HL-60 (cell line): ENCODE results near the gene PDLIM5.
"Not testable (repeated sequence)": the region's sequence is repeated elsewhere in the genome, so short reads cannot be mapped to it uniquely, and the experiment has no call there.

Experiments
- GABPA ChIP-seq: IDR thresholded peaks from 2 replicates; pipeline ENCODE4 v1.6.1; 2012; ENCODE audit warnings: low read depth
- POLR2AphosphoS5 ChIP-seq: IDR thresholded peaks from 2 replicates; pipeline ENCODE4 v1.6.1; 2012; ENCODE audit warnings: low read depth
- TF ChIP-seq, protein P1 (sequence below): IDR thresholded peaks from one replicate; pipeline ENCODE4 v1.5.1; 2011; ENCODE audit warnings: low read length, control low read depth, inconsistent platforms; ENCODE audit not compliant: insufficient read depth
- TF ChIP-seq, protein P2 (sequence below): IDR thresholded peaks from 2 replicates; pipeline ENCODE4 v1.6.1; 2012; ENCODE audit warnings: low read depth; ENCODE audit not compliant: insufficient replicate concordance

DNA sequence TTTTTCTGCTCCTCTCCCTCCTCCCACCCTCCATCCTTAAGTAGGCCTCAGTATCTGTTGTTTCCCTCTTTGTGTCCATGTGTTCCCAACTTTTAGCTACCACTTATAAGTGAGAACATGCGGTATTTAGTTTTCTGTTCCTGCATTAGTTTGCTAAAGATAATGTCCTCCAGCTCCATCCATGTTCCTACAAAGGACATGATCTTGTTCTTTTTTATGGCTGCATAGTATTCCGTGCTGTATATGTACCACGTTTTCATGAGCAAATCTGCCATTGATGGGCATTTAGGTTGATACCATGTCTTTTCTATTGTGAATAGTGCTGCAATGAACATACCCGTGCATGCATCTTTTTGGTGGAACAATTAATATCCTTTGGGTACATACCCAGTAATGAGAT, 49.3 kb upstream of the PDLIM5 start:
- TF ChIP-seq, protein P1, sequence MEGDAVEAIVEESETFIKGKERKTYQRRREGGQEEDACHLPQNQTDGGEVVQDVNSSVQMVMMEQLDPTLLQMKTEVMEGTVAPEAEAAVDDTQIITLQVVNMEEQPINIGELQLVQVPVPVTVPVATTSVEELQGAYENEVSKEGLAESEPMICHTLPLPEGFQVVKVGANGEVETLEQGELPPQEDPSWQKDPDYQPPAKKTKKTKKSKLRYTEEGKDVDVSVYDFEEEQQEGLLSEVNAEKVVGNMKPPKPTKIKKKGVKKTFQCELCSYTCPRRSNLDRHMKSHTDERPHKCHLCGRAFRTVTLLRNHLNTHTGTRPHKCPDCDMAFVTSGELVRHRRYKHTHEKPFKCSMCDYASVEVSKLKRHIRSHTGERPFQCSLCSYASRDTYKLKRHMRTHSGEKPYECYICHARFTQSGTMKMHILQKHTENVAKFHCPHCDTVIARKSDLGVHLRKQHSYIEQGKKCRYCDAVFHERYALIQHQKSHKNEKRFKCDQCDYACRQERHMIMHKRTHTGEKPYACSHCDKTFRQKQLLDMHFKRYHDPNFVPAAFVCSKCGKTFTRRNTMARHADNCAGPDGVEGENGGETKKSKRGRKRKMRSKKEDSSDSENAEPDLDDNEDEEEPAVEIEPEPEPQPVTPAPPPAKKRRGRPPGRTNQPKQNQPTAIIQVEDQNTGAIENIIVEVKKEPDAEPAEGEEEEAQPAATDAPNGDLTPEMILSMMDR, result not testable (repeated sequence)
- not testable (repeated sequence) for TF ChIP-seq GABPA, POLR2AphosphoS5
- TF ChIP-seq, protein P2, sequence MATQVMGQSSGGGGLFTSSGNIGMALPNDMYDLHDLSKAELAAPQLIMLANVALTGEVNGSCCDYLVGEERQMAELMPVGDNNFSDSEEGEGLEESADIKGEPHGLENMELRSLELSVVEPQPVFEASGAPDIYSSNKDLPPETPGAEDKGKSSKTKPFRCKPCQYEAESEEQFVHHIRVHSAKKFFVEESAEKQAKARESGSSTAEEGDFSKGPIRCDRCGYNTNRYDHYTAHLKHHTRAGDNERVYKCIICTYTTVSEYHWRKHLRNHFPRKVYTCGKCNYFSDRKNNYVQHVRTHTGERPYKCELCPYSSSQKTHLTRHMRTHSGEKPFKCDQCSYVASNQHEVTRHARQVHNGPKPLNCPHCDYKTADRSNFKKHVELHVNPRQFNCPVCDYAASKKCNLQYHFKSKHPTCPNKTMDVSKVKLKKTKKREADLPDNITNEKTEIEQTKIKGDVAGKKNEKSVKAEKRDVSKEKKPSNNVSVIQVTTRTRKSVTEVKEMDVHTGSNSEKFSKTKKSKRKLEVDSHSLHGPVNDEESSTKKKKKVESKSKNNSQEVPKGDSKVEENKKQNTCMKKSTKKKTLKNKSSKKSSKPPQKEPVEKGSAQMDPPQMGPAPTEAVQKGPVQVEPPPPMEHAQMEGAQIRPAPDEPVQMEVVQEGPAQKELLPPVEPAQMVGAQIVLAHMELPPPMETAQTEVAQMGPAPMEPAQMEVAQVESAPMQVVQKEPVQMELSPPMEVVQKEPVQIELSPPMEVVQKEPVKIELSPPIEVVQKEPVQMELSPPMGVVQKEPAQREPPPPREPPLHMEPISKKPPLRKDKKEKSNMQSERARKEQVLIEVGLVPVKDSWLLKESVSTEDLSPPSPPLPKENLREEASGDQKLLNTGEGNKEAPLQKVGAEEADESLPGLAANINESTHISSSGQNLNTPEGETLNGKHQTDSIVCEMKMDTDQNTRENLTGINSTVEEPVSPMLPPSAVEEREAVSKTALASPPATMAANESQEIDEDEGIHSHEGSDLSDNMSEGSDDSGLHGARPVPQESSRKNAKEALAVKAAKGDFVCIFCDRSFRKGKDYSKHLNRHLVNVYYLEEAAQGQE, result not testable (repeated sequence)
